ENCODE results near the gene FALEC. TPM values are rescaled to one million over a fixed set of nuclear protein-coding genes. Genes with fewer than 3 reads are reported as not detected.

Gene FALEC
- total and polyA plus RNA-seq, 9 of the 15 experiments (the other 6 are each of a cell fraction or from before 2014, with no cell fraction given): 0.15 to 1.8 (median 0.53) TPM; not detected in 5

GRCh38 chr1:150545486-150546032 is 30.0 kb downstream of the FALEC start (continued):
- TF ChIP-seq TRIM25 (IDR thresholded peaks at IDR 0.05; ENCODE audit: borderline replicate concordance) (no peak), SMAD2 (IDR thresholded peaks at IDR 0.05; ENCODE audit: low read depth, low read length) (no peak), CBFB (CRISPR knock-in tag; IDR thresholded peaks at IDR 0.05) (no peak), MGA (IDR thresholded peaks at IDR 0.05) (no peak), MCM3 (IDR thresholded peaks at IDR 0.05) (no peak), SP1 (CRISPR knock-in tag; IDR thresholded peaks at IDR 0.05) (peak; percentile 51; the same call in 1 of the 2 replicates), SIN3B (IDR thresholded peaks at IDR 0.05; ENCODE audit: low read depth) (no peak), RBM34 (IDR thresholded peaks at IDR 0.05; ENCODE audit: borderline replicate concordance, insufficient read depth, low read length) (no peak), CHD4 (IDR thresholded peaks at IDR 0.05; ENCODE audit: insufficient read depth, insufficient replicate concordance, low read depth, low read length, poor library complexity, severe bottlenecking) (no peak), STAT6 (CRISPR knock-in tag; IDR thresholded peaks at IDR 0.05) (no peak), RBFOX2 (IDR thresholded peaks at IDR 0.05; ENCODE audit: low read depth, low read length) (0 out of 2 replicates have a peak, but pooled peaks have one; percentile 18)

All from K562 (cell line).